Endothelial cell (in vitro differentiated cells): Measurements from ENCODE around the gene PDE6D. TPM values are rescaled to one million over a fixed set of nuclear protein-coding genes. Genes with fewer than 3 reads are reported as not detected.

ENCODE experiments used
- DNase-seq: peaks from one replicate; pipeline ENCODE4 v3.0.0; 2021; ENCODE audit warnings: low spot score
- H3K27ac Mint-ChIP-seq: one replicate; pipeline ENCODE4 v1.8.0; 2021; ENCODE audit warnings: mixed read lengths, inconsistent platforms; ENCODE audit not compliant: unreplicated experiment
- H3K27me3 Mint-ChIP-seq: one replicate; pipeline ENCODE4 v1.8.0; 2021; ENCODE audit warnings: mild to moderate bottlenecking, moderate library complexity, mixed read lengths, inconsistent platforms; ENCODE audit not compliant: unreplicated experiment
- H3K36me3 Mint-ChIP-seq: one replicate; pipeline ENCODE4 v1.8.0; 2021; ENCODE audit warnings: mild to moderate bottlenecking, low read depth, mixed read lengths, inconsistent platforms; ENCODE audit not compliant: unreplicated experiment
- H3K4me1 Mint-ChIP-seq: one replicate; pipeline ENCODE4 v1.8.0; 2021; ENCODE audit warnings: mild to moderate bottlenecking, mixed read lengths, inconsistent platforms; ENCODE audit not compliant: unreplicated experiment
- H3K4me3 Mint-ChIP-seq: one replicate; pipeline ENCODE4 v1.8.0; 2021; ENCODE audit warnings: mild to moderate bottlenecking, mixed read lengths, inconsistent platforms; ENCODE audit not compliant: unreplicated experiment
- H3K9me3 Mint-ChIP-seq: one replicate; pipeline ENCODE4 v1.8.0; 2021; ENCODE audit warnings: mixed read lengths, inconsistent platforms; ENCODE audit not compliant: unreplicated experiment
- CTCF ChIP-seq: fragments of 200-600 bp; sonication (generic); IDR thresholded peaks from one replicate; pipeline ENCODE4 v1.5.0; 2021; ENCODE audit warnings: antibody characterized with exemption; ENCODE audit not compliant: unreplicated experiment
- total RNA-seq: library from RNA; stranded (reverse); fragmentation: NEBNext Ultra II Directional; extraction: Animal tissue kit (Norgen Biotek cat#: 25700); gene quantifications from one replicate; pipeline ENCODE4 v1.2.1, GENCODE V29; 2021; ENCODE audit not compliant: unreplicated experiment

PDE6D gene
- total RNA-seq, 1 donor from 2014 or later: 29.3 TPM

- Mint-ChIP-seq H3K27ac (no peak overlapping the region), H3K36me3 (peaks cover 5% of the 10 kb centered on the region), H3K27me3 (peaks cover 2% of the 10 kb centered on the region), H3K4me1 (no peaks in the 10 kb centered on the region), H3K9me3 (no peaks in the 10 kb centered on the region), H3K4me3 (no peak overlapping the region)
- no peak for DNase-seq
- TF ChIP-seq CTCF: no peak
Measured at GRCh38 chr2:231743376-231744116, 37.5 kb downstream of the PDE6D start.

- Mint-ChIP-seq H3K36me3 (peaks cover 9% of the 10 kb centered on the region), H3K27ac (no peak overlapping the region), H3K9me3 (no peaks in the 10 kb centered on the region), H3K4me1 (no peaks in the 10 kb centered on the region), H3K4me3 (no peak overlapping the region), H3K27me3 (no peaks in the 10 kb centered on the region)
- TF ChIP-seq CTCF: no peak
- no peak for DNase-seq
Measured at GRCh38 chr2:231737761-231738160, 43.3 kb downstream of the PDE6D start.

DNA sequence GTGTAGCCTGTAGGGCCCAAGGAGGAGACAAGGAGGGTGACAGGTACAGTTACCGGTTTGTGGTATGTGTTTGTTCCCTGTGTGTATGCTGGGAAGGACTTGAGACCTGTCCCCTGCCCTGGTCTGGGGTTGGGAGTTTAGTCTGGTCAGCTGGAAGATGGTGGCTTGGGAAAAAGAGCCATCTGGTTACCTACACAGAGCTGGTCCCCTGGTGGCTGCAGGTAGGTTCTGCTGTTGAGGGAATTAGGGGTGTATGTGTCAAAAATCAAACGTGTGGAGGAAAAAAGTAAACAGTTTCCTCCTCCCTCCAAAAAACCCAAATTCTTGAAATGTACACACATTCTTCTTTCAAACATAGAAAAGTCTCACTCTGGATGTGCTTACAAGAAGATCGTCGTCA is 48.5 kb downstream of the PDE6D start:
- Mint-ChIP-seq H3K27ac (no peak overlapping the region), H3K4me3 (no peak overlapping the region), H3K4me1 (no peaks in the 10 kb centered on the region), H3K9me3 (no peaks in the 10 kb centered on the region), H3K36me3 (no peaks in the 10 kb centered on the region), H3K27me3 (no peaks in the 10 kb centered on the region)
- peak; percentile 26 for TF ChIP-seq CTCF
- no peak for DNase-seq

DNA sequence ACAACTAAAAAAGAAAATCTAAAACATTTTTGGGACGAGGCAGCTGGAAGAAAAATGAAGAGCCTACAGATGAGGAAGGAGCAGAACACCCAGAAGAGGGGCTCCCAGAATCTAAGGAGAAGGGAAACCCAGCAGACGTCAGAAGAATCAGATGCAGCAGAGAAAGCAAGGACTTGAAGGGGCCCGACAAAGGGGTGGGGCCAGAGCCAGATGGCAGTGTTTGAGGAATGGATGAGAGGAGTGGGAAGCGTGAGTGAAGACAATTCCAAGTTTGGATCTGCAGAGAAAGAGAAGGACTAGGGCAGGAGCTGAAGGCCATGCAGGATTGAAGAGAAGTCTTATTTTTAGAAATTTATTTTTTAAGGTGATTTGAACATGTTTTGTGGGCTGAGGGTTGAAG is 53.5 kb downstream of the PDE6D start:
- Mint-ChIP-seq H3K4me3 (no peak overlapping the region), H3K27me3 (peaks cover 1% of the 10 kb centered on the region), H3K27ac (no peak overlapping the region), H3K4me1 (no peaks in the 10 kb centered on the region), H3K9me3 (no peaks in the 10 kb centered on the region), H3K36me3 (no peaks in the 10 kb centered on the region)
- TF ChIP-seq CTCF: no peak
- no peak for DNase-seq

DNA sequence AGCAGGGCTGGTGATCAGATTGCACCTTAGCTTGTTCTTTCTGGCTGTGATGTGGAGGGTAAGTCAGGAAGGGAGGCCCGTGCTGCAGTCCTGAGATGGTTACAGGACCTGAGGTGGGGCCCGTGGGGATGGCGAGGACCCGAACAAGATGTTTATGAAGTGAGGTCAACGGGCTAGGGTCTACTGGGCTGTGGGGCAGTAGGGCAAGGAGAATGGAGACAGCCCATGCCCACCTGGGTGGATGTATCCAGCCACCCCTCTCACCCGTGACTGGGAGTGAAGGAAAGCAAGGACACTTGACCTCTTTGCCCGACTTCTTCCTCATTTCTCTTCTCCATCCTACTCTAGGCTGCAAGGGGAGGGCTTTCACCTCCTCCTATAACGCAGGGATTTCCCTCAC is 54.8 kb downstream of the PDE6D start:
- Mint-ChIP-seq H3K4me3 (no peak overlapping the region), H3K27me3 (peaks cover 6% of the 10 kb centered on the region), H3K36me3 (no peaks in the 10 kb centered on the region), H3K27ac (no peak overlapping the region), H3K9me3 (no peaks in the 10 kb centered on the region), H3K4me1 (no peaks in the 10 kb centered on the region)
- no peak for TF ChIP-seq CTCF
- DNase-seq: no peak
